Measurements from ENCODE around the gene THSD4. TPM values are rescaled to one million over a fixed set of nuclear protein-coding genes. Genes with fewer than 3 reads are reported as not detected.

THSD4 gene
- polyA plus RNA-seq, 1 experiment: 18.8 TPM

- POLR2A ChIA-PET: no interaction called here
- Histone ChIP-seq H3K36me3 (ENCODE audit: control insufficient read depth, insufficient read depth, low read length) (no peaks in the 10 kb centered on the region; the same call in 1 of the 2 replicates), H3K27me3 (ENCODE audit: control insufficient read depth, insufficient read depth, low read length) (no peaks in the 10 kb centered on the region), H3K4me3 (ENCODE audit: low read depth, low read length) (no peak overlapping the region)
- CTCF ChIA-PET: interaction anchor here (2.0 kb wide), 1 partner anchor 14 kb away, joined by 6 read pairs; no protein-coding TSS in a partner anchor
- no peak for TF ChIP-seq CTCF (IDR thresholded peaks at IDR 0.05; ENCODE audit: insufficient read depth, low read depth, low read length)
- DNase-seq (ENCODE audit: low read depth): no peak
Observed at GRCh38 chr15:71786673-71787072, 671.4 kb downstream of the THSD4 start.

GRCh38 chr15:71788646-71789579 lies 673.6 kb downstream of the THSD4 start:
- CTCF ChIA-PET: interaction anchor here (1.2 to 4.0 kb wide), 3 partner anchors 9 to 45 kb away, joined by 5 to 26 read pairs (median 7); no protein-coding TSS in a partner anchor
- DNase-seq (ENCODE audit: low read depth): no peak
- Histone ChIP-seq H3K27me3 (ENCODE audit: control insufficient read depth, insufficient read depth, low read length) (no peaks in the 10 kb centered on the region), H3K36me3 (ENCODE audit: control insufficient read depth, insufficient read depth, low read length) (no peaks in the 10 kb centered on the region; the same call in 1 of the 2 replicates), H3K4me3 (ENCODE audit: low read depth, low read length) (no peak overlapping the region)
- no peak for TF ChIP-seq CTCF (IDR thresholded peaks at IDR 0.05; ENCODE audit: insufficient read depth, low read depth, low read length)
- POLR2A ChIA-PET: no interaction called here

GRCh38 chr15:71789616-71790015 lies 674.3 kb downstream of the THSD4 start:
- ChIA-PET CTCF (interaction anchor here (1.3 to 4.0 kb wide), 4 partner anchors 10 to 46 kb away, joined by 5 to 26 read pairs (median 16); no protein-coding TSS in a partner anchor), POLR2A (interaction anchor here (0.6 kb wide), 1 partner anchor 46 kb away, joined by 5 read pairs; no protein-coding TSS in a partner anchor)
- H3K27me3 ChIP-seq (ENCODE audit: control insufficient read depth, insufficient read depth, low read length): no peaks in the 10 kb centered on the region
- no peaks in the 10 kb centered on the region; the same call in 1 of the 2 replicates for H3K36me3 ChIP-seq (ENCODE audit: control insufficient read depth, insufficient read depth, low read length)
- no peak overlapping the region for H3K4me3 ChIP-seq (ENCODE audit: low read depth, low read length)
- no peak for DNase-seq (ENCODE audit: low read depth)
- TF ChIP-seq CTCF (IDR thresholded peaks at IDR 0.05; ENCODE audit: insufficient read depth, low read depth, low read length): no peak

GRCh38 chr15:71790081-71790480 lies 674.8 kb downstream of the THSD4 start:
- DNase-seq (ENCODE audit: low read depth): no peak
- Histone ChIP-seq H3K4me3 (ENCODE audit: low read depth, low read length) (no peak overlapping the region), H3K27me3 (ENCODE audit: control insufficient read depth, insufficient read depth, low read length) (no peaks in the 10 kb centered on the region), H3K36me3 (ENCODE audit: control insufficient read depth, insufficient read depth, low read length) (no peaks in the 10 kb centered on the region; the same call in 1 of the 2 replicates)
- no peak for TF ChIP-seq CTCF (IDR thresholded peaks at IDR 0.05; ENCODE audit: insufficient read depth, low read depth, low read length)
- CTCF ChIA-PET: interaction anchor here (1.3 to 4.0 kb wide), 4 partner anchors 10 to 47 kb away, joined by 5 to 26 read pairs (median 16); no protein-coding TSS in a partner anchor
- POLR2A ChIA-PET: interaction anchor here (0.6 kb wide), 1 partner anchor 46 kb away, joined by 5 read pairs; no protein-coding TSS in a partner anchor

- DNase-seq (ENCODE audit: low read depth): no peak
- TF ChIP-seq CTCF (IDR thresholded peaks at IDR 0.05; ENCODE audit: insufficient read depth, low read depth, low read length): no peak
- ChIA-PET CTCF (interaction anchor here (0.9 to 4.0 kb wide), 6 partner anchors 10 to 348 kb away, joined by 3 to 26 read pairs (median 6); no protein-coding TSS in a partner anchor), POLR2A (no interaction called here)
- H3K4me3 ChIP-seq (ENCODE audit: low read depth, low read length): no peak overlapping the region
- no peaks in the 10 kb centered on the region; the same call in 1 of the 2 replicates for H3K36me3 ChIP-seq (ENCODE audit: control insufficient read depth, insufficient read depth, low read length)
- no peaks in the 10 kb centered on the region for H3K27me3 ChIP-seq (ENCODE audit: control insufficient read depth, insufficient read depth, low read length)
Observed at GRCh38 chr15:71791975-71792374, 676.7 kb downstream of the THSD4 start.

All from BJ (cell line).